ENCODE measurements around the gene PCBP4.
A peak's percentile ranks its signal among the peaks of the same experiment; 100 is the strongest.
"Not testable (repeated sequence)": the region's sequence is repeated elsewhere in the genome, so short reads cannot be mapped to it uniquely, and the experiment has no call there.

Gene PCBP4

DNA sequence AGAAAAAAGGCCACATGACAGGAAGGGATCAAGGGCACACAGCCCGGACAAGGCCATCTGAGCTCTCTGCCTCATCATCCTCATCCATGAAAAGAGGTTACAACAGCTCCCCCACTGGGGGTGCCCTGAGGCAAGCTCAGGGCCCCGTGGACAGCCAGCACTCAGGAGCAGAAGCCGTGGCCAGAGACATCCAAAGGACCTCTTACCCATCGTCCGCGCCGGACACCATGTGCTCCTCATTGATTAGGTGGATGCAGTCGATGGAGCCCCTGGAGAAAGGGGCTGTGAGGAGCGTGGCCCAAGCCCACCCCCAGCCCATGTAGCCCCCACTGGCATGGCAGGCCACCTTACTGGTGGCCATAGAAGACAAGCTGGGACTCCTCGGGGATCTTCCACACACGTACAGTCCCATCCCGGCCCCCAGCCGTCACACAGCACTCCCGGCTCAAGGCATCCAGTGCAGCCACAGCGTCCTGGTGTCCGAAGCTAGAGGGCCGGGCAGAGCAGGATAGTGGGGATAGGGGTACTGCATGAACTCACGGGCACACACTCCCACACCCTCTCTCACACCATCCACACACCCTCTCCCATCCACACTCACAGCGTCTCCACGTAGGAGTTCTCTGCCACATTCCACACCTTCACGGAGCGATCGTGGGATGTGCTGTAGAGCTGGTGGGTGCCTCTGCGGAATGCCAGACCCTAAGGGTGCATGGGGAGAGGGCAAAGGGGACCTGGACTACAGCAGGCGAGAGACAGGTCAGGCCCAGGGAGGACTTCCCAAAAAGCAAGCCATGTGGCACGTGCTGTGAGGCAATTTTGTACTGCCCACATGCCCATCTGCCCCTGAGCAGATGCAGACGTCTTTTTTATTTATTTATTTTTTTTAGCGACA is 32.0 kb downstream of the PCBP4 start:
- peak in 9 of 42 donors; percentile 3 to 37 (median 23) for DNase-seq
- intact Hi-C loops (cut with DNase I) = no loop called here

DNA sequence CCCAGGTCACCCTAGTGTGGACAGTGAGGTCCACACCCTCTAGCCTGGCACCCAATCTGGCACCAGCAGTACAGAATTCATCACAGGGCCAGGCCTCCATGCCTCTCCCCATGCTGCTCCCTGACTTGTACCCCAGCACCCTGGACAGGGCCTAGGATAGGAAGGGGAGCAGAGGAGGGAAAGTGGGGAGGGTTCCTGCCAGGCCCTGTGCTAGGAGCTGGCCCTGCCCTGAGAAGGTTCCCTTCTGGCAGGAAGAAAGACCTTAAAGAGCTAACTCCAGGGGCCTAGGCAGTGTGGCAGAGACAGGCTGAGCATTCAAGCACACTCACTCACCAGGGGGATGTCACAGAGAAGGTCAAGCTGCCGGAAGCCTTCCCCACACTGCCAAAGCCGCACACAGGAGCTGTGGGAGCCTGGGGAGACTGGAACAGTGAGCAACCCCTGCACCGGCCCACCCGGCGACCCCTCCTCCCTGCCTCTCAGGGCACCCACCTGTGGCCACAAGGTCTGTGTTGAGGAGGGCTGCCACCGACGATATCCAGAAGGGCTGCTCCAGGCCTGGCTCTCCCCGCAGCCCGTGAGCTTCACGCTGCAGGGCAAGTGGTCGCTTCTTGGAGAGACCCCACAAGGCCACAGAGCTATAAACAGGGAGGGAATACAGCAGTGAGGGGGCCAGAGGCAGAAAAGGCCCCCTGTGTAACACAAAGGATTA is 33.0 kb downstream of the PCBP4 start:
- intact Hi-C loops (cut with DNase I) = no loop called here
- DNase-seq = peak in 8 of 42 donors; percentile 2 to 35 (median 9)

DNA sequence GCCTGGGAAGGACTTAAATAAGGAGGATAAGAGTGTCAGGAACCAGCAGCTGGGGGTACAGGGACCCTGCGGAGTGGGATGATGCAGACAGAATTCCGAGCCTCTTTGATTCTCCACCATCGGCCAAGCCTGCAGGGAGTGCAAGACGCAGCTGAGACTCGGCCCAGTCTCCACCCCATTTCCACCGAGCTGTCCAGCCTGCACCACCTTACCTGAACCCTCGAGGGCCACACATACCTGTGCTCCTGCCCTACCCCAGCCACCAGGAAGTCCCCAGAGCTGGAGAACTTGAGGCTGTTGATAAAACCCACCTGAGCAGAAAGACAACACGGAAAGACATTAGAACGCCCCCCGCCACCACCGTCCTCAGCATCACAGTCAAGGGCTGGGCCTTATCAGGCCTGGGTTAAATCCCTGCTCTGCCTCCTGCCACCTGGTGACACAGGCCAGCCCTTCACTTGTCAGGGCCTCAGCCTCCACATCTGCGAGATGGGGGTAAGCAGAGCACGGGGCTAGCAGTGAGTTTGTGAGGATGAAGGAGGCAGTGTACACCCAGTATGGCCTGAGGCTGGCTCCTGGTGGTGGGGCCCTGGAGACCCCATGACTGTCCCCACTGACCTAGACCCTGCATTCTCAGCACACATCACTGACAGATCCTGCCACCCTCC is 33.6 kb downstream of the PCBP4 start:
- DNase-seq = peak in 8 of 42 donors; percentile 5 to 30 (median 14)

DNA sequence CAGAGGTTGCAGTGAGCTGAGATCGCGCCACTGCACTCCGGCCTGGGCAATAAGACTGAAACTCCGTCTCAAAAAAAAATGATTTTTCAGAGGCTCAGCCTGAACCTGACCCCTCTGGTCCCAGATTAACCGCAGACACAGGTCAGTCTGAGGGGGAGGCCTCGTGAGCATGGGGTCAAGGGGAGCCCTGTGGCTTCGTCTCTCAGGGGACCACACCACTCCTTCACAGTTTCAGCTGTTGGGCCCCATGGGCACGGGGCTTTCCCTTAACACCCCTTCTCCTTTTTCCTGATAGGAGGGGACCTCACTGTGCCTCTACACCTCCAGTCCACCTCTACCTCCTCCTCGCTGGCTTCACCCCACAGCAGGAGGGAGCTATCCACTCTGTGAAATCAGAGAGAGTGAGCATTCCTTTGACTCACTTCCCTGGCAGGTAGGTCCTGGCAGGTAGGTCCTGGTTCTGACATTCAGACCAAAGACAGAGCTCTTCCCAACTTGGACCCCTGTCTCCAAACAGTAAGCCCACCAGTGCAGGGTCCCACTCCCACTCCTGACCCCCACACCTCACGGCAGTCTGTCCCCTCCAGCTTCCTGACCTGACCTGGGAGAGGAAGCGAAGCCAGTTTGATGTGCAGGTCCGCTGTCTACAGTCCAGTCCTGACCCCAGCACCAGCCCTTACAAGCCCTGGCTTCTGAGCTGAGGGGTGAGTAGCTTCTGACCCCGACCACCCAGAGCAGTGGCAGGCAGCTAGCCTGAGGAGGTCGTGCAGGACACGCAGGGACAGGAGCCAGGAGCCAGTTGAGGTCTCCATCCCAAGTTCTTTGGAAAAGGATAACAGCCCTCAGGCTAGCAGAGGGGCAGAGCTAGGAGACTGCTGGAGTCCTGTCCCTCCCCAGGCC is 34.5 kb downstream of the PCBP4 start:
- peak in 7 of 42 donors; percentile 5 to 32 (median 10) for DNase-seq
- intact Hi-C loops (cut with DNase I) = no loop called here

More for the DNA sequence above, 33.6 kb downstream of the PCBP4 start:
- intact Hi-C loops (cut with DNase I) = no loop called here

DNA sequence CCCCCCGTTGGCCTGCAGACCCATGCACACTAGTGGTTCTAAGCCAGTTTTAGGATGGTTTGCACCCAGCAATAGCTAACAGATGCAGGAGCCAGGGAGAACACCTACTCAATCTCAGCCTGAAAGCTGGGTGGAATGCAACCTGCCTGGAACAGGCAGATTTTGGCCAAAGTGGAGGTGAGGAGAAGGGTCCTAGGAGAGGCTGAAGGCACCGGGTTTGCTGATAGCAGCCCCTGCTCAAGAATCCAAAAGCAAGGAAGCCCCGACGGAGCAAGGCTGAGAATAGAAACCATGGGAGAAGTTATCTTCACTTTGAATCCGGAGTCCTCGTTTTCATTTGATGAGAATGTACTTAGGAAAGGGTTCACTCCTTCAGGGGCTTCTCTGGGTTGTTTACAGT is 35.5 kb downstream of the PCBP4 start:
- intact Hi-C loops (cut with DNase I) = no loop called here
- peak in 3 of 42 donors; percentile 7 to 26 (median 19) for DNase-seq

DNA sequence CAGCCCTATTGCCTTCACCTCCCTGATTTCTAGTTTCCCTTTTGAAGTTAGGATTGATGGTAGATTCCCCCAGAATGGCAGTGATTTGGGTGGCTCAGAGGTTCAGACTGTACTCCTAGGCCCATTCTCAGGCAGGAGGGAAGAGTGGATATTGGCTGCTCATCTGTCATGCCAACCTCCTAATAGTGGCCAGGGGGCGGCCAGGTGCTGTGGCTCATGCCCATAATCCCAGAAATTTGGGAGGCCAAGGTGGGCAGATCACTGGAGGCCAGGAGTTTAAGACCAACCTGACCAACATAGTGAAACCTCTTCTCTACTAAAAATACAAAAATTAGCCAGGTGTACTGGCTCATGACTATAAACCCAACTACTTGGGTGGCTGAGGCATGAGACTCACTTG is 36.8 kb downstream of the PCBP4 start:
- DNase-seq = peak in 2 of 42 donors; percentile 5 to 6
- intact Hi-C loops (cut with DNase I) = no loop called here

DNA sequence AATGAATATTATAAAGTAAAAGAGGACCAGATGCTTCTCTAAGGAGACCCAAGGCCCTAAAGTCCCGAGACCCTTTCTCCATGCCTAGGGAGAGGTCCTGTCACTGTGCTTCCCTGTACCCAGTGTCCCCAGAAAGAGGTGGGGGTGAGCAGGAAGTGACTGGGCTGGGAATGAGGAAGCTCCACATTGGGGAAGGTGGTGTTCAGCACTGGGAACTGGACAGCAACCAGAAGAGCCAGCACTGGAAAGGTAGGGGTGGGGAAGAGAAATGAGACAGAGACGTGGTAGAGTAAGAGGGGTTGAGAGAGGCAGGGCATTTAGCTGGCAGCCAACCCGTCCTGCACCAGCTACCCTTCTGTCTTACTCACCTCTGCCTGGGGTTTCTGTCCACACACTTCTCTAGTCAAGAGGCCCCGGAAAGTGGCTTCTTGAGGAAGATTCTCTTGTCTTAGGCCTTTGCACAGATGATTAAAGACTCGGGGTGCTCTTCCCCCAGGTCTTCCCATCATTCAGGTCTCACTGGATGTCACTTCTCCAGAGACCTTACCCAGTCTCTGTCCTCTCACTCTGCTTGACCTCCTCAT is 37.7 kb downstream of the PCBP4 start:
- DNase-seq = peak in 3 of 42 donors; percentile 3 to 23 (median 21)
- intact Hi-C loops (cut with DNase I) = no loop called here

DNA sequence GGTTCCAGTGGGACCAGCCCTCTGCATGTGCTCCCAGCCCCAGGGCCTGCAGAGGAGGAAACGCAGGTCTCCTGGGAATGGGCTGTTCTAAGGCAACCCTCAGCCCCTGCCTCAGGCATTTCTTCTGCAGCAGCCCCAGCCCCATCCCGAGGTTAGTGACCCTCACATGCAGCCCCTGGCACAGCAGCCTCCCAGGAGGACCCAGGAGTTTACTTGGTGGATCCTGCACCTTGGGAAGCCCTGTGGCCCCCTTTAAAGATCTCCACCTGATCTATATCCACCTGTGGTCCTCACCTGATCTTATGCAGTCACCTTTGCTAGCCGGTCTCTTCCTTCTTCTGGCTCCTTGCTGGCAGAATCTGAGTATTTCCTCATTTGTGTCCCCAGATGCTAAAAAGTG is 38.3 kb downstream of the PCBP4 start:
- intact Hi-C loops (cut with DNase I) = not testable (repeated sequence)

DNA sequence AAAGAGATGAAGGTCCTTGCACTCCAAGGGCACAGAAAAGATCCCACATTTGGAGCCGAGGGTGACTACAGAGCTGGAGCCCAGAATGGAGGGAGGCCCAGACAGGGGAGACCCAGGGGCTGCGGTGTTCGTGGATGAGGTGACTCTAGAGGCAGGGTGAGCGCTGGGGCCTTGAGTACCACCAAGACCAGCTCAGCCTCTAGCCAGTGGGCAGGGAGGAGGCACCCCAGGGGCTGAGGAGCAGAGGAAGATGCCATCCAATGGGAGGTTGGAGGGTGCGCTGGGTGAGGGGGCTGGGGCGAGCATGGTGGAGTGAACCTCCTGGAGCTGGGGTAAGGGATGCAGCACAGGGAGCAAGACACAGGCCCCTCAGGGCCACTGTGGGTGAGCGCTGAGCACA is 38.8 kb downstream of the PCBP4 start:
- peak in 3 of 42 donors; percentile 7 to 20 (median 16) for DNase-seq
- intact Hi-C loops (cut with DNase I) = no loop called here

More for the DNA sequence above, 38.3 kb downstream of the PCBP4 start:
- DNase-seq = peak in 3 of 42 donors; percentile 1 to 12 (median 3)

DNA sequence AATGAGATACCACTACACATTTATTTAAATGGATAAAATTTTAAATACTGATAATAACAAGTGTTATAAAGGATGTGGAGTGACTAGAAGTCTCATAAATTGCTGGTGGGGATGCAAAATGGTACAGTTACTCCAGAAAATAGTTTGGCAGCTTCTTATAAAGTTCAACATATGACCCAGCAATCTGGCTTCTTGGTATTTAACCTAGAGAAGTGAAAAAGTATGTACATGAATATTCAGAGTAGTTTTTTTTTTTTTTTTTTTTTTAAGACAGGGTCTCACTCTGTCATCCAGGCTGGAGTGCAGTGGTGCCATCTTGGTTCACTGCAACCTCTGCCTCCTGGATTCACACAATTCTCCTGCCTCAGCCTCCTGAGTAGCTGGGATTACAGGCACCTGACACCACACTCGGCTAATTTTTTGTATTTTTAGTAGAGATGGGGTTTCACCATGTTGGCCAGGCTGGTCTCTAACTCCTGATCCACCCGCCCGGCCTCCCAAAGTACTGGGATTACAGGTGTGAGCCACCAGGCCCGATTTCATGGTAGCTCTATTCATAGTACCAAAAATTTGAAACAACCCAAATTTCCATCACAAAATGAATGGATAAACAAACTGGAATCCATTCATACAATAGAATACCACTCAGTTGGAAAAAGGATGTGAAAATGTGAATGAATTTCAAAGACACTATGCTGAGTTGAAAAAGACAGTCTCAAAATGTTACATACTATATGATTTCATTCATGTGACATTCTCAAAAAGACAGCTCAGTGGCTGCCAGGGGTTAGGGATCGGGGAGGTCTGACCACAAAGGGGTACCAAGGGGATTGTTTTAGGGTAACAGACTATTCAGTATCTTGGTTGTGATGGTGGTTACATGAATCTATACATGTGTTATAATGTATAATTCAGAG is 39.9 kb downstream of the PCBP4 start:
- DNase-seq = peak in 3 of 42 donors; percentile 2 to 26 (median 3)
- intact Hi-C loops (cut with DNase I) = no loop called here

DNA sequence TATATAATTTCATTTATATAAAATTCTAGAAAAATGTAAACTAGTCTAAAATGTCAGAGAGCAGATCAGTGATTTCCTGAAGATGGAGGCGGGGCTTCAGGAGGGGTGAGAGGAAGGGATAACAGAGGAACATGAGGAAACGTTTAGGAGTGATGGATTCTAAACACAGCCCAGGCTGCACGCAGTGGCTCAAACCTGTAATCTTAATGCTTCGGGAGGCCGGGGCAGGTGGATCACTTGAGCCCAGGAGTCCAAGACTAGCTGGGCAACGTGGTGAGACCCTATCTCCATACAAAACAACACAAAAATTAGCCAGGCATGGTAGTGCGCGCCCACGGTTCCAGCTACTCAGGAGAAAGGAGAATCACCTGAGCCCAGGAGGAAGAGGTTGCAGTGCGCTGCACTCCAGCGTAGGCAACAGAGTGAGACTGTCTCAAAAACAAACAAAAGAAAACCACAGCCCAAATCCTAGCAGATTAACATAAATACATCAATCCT is 46.1 kb downstream of the PCBP4 start:
- intact Hi-C loops (cut with DNase I) = no loop called here
- peak in 2 of 42 donors; percentile 9 to 14 for DNase-seq

DNA sequence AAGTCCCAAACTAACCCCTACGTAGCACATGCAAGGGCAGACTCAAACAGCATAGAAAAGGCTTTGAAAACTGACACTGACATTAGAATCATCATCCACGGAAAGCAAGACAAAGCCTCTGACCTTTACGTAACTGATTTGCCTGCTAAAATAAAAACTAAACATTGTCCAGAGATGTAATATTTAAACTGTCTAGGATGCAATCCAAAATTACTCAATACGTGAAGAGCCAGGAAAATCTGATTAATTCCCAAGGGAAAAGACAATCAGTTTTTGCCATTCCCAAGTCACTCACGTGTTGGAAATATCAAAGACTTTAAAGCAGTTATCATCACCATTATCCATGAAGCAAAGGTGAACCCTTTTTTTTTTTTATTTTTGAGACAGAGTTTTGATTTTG is 50.8 kb downstream of the PCBP4 start:
- intact Hi-C loops (cut with DNase I) = no loop called here
- no peak for DNase-seq

DNA sequence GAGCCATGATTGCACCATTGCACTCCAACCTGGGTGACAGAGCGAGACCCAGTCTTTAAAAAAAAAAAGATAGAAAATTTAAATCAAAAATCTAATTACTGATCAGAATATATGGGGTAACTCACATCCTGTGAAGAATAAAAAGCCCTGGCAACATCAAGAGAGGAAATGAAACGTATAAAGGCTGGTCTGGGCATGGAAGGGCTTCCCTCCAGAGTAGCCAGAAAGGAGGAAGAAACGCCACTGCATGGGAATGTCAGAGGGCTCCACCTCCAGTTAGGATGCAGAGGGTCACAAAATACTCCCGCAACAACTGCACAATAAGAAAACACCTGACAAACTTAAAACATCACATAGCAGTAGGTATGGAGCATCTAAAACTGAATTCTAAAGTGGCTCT is 59.2 kb downstream of the PCBP4 start:
- intact Hi-C loops (cut with DNase I) = no loop called here
- peak in 1 of 42 donors; percentile 8 for DNase-seq
